GM21717 (cell line): ENCODE data around the gene TTPAL.

Source experiments
- ATAC-seq: cut with Tn5 transposase; IDR thresholded peaks from one replicate; pipeline ENCODE4 v1.9.1; 2021; ENCODE audit warnings: mild to moderate bottlenecking, moderate library complexity; ENCODE audit not compliant: unreplicated experiment

Gene TTPAL

DNA sequence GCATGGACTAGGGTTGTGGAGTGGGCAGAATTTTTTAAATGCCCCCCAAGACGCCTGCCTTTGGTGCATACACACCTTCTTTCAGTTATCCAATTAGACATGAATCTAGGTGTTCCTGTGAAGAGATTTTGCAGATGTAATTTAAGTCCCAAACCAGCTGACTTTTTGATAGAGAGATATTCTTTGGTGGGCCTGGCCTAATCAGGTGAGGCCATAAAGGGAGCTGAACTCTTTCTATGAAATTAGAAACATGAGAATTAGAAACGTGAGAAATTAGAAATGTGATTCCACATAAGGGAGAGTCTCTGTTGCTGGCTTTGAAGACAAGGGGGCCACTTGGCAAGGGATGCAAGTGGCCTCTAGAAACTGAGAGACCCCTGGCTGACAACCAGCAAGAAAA lies 36.4 kb upstream of the TTPAL start:
- no peak for ATAC-seq

DNA sequence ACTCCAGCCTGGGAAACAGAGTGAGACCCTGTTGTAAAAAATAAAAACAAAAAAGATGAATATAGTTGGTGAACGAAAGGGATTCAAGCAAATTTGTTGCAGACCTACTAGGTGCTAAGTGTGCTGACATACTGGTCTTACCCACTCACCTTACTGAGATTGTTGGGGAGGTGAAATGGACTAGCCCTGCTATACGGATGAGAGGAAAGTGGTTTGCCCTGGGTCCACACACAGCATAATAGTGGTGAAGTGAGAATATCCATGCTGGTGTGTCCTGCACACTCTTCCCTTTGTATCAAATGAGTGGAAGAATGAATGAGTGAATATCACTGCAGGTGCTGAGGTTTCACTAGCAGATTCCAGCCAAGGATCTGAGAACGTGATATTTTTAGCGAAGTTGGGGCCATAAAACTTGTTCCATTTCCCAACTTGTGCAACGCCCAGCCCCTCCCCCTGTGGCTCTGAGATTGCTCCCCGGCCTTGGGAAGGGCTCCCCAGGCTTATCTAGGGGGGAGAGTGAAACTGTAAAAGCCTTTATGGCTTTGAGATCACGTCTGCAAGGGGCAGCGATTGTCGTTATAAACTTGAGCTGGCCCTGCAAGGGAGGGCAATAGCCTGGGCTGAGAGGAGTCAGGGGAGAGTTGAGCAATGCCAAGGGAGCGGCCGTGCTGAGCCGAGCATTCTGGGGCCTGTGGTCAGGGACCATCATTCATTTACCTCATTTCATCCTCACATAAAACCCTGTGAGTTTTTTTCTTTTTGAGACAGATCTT lies 33.2 kb upstream of the TTPAL start:
- ATAC-seq: no peak

DNA sequence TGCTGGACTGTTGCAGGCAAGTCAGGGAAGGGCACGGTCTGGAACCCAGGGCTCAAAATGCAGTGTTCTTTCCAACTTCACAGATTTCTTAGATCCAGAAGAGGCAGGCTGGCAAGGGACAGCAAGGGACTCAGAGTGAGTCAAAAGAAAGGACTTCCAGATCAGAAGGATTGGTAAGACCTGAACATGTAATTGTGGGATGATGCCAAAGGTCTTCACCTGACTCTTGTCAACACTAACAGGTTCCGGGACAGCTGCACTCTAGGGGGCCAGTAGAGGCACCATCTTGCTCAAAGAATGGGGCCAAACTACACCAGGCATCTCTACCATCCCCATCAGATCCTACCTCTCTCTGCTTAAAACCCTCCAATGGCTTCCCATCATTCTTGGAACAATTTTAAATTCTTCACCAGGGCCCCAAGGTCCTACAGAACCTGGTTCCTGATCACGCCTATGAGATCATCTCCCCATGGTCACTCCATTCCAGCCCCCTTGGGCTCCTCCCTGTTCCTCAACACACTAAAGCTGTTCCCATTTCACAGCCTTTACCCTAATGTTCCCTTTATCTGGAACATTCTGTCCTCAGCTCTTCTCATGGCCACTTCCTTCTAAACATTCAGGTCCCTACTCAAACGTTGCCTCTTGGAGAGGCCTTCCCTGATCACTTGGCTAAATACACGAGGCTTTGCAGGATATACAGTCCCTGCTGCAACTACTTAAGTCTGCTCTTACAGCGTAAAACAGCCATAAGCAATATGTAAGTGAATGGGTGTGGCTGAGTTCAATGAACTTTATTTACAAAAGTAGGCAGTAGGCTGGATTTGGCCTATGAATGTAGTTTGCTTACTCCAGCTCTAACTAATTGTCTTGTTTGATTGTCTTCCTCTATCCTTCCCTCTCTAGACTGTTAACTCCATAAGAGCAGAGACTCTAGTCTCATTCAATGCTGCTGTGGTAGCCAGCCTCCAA lies 29.6 kb upstream of the TTPAL start:
- no peak for ATAC-seq

DNA sequence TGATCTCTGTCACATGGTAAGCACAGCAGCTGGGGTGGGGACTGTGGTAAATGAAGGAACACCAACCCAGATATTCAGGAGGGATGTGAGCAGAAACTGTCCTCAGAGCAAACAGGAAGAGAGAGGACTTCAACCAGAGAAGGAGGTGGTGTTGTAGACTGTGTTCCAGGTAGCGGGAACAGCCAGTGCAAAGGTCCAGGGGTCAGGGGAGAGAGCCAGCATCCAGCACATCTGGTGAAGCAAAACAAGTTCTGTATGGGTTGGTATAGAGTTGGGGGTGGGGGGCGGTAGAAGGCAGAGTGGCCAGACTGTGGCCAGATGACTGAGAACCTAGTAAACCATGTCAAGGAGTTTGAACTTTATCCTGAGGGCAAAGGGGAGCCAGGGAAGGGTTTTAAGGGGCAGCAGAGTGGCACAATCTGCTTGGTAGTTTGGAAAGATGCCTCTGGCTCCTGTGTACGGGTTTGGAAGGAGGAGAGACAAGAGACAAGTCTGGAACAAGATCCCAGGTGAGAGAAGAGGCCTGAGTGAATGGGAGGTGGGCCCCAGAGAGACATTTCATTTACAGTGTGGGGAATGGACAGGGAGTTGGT lies 27.8 kb upstream of the TTPAL start:
- ATAC-seq: no peak

DNA sequence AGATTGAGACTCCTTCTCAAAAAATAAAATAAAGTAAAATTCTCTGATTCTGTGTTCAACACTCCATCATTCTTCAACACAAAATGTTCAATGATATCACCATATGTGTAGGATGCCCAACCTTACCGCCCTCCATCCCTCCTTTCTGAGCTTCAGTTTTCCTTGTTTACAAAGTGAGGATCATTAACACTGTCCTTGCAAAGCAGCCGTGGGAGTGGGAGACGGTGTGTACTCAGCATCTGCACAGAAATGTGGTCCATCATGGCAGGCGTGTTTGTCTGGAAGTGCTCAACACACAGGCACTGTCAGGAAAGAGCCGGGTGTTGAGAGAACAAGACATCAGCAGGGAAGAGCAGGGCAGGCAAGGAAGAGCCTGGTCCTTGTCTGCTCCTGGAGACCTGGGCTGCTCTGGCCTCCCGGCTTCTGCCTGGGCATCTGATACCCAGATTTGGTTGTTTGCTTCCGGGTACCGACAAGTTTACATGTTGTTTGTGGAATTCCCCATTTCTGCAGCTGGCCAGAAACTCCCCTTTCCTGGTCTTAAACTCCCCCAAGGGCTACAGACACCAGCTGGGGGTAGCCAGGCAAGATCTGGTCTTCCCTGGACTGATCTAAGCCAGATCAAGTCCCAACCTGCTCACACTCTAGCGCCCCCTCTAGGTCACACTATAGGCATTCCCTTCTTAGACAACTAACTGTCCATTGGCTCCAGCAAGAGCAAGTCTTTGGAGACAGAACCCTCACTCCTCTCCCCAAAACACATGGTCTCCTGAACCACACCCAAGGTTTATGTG lies 26.7 kb upstream of the TTPAL start:
- ATAC-seq: no peak

DNA sequence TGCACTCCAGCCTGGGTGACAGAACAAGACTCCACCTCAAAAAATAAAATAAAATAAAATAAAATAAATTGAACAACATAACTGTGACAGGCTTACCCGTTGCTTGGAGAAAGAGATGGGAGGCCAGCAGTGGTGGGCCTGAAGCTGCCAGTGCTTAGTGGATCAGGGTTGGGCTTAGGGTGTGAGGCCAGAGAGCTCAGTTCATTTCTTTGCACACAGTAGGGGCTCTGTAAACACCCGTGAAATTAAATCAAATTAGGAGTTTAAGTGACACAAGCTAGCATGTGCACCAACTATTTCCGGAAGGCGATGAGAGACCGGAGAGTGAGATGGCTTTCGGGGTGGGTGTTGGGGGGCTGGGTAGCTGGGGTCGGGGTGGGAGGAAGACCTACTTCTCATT lies 25.8 kb upstream of the TTPAL start:
- ATAC-seq: no peak

DNA sequence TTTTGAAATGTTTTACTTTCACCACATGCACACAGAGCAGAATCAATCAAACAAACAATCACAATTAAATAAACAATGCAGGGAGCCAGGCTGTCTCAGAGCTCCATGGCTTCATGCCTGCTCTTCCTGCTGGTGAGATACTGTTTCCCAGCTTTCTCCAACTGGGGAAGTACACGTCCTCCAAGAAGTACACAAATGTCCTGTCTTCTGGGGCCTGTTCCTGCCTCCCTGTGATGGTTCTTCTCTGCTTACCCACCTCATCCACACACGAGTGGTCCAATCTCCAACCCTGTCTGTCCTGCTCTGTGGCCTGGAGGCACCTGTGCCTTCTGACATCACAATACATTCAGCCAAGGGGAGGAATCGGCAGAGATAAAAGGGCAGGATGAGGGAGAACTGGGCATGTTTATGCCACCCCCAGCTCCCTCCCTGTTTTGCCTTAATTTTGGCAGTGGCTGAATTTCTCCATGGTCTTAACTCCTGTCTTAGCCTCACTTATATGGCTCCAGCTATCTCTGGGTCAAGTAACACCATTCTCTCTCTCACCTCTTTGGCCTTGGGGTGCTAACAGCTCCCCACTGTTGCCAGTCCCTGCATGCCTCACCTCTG lies 25.3 kb upstream of the TTPAL start:
- no peak for ATAC-seq

DNA sequence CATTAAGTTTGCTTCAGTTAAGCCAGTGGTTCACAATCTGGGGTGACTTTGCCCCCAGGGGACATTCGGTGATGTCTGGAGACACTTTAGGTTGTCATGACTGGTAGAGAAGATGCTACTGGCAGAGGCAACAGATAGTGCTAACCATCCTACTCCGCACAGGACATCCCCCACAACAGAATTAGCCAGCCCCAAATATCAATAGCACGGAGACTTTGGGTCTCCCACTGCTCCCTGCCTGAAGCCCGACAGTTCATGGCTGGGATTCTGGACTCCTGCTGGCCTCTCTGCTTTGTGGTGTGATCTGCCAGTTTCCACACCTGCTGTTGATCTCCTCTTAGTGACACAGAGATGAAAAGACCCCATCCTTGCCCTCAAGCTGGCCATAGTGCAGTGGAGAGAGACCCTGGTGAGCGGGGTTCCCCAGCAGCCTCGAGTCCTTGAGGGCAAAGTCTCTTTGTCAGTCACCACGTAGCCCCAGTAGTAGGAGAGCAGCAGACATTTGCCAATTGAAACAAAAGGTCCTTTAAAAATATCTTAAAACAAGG lies 24.7 kb upstream of the TTPAL start:
- no peak for ATAC-seq

DNA sequence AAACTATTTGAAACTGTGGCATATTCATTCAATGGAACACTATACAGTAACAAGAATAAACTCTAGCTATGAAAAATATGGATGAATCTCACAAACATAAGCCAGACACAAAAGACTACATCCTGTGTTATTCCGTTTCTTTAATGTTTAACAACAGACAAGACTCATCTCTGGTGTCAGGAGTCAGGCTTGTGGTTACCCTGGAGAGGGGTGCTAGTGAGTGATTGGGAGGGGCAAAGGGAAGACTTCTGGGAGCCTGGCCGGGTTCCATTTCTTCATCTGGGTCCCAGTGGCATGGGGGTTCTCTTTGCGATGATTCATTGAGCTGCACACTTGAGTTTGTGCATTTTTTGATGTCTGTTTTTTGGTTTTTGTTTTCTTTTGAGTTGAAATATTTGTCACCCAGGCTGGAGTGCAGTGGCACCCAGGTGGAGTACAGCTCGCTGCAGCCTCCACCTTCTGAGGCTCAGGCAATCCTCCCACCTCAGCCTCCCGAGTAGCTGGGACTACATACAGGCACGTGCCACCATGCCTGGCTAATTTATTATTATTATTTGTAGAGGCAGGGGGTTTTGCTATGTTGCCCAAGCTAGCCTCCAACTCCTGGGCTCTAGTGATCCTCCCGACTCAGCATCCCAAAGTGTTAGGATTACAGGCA lies 21.2 kb upstream of the TTPAL start:
- ATAC-seq: no peak

DNA sequence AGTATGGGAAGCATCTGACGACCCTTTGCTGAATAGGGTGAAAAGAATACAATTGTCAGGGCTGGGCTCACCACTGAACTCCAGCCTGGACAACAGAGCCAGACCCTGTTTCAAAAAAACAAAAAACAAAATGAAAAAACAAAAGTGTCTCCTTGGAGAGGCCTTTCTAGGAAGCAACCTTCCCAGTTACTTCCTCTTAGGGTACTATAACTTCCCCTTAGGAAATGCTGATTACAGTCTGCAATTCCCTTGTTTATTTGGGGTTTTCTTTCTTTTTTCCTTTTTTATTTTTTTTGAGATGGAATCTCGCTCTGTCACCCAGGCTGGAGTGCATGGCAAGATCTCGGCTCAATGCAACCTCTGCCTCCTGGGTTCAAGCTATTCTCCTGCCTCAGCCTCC lies 20.5 kb upstream of the TTPAL start:
- ATAC-seq: no peak

DNA sequence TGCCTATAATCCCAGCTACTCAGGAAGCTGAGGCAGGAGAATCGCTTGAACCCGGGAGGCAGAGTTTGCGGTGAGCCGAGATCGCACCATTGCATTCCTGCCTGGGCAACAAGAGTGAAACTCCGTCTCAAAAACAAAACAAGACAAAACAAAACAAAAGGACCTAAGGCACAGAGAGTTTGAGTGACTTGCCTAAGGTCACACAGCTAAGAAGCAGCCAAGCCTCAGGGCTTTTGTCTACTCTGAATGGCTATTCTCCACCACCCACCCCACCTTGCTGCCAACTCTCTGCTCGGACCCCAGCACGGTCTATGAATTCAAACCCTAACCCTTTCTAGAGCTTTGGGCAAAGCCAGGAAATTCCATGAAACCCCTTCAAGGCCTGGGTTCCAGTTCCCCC lies 19.1 kb upstream of the TTPAL start:
- no peak for ATAC-seq

DNA sequence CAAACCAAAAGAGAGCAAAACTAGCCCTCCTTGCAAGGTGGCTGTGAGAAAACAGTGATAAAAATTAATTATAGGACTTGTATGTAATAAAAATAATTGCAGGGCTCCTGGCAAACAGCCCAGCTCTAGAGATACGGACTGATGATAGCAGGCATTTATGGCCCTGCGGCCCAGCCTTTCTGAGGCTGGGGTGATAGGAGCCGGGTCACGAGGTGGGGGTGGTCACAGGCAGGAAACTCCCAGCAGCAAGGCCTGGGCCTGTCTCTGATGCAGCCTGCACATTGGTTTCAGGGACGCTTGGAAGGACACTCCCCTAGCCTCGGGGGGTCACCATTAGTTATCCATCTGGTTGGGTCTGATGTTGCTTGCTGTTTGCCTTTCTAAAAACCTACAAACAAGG lies 18.7 kb upstream of the TTPAL start:
- ATAC-seq: no peak

DNA sequence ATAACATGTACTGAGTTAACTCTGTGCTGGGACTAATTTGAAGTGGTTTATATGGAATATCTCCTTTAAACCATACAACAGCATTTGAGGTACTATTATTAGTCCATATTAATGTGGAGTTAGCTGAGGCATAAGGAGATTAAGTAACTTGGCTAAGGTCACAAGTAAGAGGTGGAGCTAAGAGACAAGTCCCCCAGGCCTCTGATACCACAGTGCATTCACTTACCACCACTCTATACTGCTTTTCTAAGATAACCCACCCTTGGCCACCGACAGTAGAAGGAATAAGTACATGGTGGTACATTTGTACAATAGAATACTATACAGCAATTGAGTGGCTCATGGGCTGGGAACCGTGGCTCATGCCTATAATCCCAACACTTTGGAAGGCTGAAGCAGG lies 16.4 kb upstream of the TTPAL start:
- ATAC-seq: no peak

DNA sequence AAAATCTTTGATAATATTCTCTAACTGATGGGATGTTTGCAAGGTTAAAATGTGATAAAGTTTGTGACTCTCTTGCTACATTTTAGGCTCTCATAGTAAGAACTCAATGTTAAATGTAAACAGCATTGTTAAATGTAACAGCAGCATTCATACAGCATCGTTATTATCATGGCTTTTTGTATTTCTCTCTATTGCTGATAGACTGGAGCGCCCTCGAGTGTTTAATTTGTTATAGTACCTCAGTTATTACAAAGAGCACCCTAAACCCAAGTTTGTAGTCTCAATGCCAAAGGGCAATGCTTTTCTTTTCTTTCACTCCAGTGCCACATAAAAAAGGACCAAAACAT lies 14.9 kb upstream of the TTPAL start:
- ATAC-seq: no peak

DNA sequence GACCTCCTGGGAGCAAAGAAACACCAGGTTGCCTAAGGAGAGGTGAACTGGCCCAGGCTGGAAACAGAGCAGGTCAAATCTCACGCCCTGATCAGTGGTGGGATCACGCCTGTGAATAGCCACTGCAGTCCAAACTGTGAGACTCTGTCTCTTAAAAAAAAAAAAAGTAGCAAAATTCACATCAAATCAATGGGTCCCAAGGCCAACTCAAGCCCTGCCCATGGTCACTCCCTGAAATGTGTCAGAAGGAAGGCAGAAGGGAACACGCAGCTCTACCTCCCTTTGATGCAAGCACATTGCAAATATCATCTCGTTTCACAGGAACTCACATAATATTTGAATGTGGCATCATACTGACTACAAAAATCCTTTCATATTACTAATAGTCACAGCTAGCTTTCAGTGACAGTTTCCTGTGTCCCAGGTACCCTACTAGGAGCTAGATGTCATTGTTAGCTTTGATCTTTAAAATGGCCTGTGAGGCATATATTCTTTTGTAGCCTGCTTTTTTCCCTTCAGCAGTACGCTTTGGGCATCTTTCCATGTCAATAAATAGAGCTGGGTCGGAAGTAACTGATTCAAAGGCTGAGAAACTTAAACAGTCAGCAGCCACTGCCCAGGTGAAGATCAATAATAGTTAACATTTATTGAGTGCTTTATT lies 14.4 kb upstream of the TTPAL start:
- no peak for ATAC-seq

DNA sequence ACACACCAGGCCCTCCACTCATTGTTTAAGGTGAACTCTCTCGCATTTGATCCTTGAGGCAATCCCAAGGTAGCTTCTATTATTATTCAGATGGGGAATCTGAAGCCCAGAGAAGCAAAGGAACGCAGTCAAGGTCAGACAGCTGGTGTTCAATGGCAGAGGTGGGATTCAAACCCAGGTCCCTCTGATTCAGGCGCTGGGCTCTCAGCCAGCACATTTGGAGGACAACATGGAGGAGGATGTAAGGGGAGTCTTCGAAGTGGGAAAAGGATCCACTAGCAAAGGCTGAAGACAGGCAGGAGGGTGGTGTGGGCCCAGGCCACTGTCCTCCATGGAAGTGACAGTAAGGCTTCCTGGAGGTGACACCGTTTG lies 13.9 kb upstream of the TTPAL start:
- no peak for ATAC-seq

DNA sequence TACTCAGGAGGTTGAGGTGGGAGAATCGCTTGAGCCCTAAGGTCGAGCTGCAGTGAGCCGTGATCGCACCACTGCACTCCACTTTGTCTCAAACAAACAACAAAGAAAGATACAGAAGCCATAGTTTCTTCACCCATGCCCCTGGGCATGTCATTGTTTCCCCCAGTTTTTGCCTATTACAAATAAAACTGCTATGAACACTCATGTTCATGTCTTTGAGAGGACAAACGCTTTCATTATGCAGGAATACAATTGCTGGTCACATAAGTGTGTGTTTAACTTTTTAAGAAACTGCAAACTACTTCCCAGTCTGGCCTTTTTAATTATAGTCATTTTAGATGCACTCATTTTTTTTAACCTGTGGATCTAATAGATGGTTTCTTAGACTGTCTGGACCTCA lies 12.2 kb upstream of the TTPAL start:
- ATAC-seq: no peak

DNA sequence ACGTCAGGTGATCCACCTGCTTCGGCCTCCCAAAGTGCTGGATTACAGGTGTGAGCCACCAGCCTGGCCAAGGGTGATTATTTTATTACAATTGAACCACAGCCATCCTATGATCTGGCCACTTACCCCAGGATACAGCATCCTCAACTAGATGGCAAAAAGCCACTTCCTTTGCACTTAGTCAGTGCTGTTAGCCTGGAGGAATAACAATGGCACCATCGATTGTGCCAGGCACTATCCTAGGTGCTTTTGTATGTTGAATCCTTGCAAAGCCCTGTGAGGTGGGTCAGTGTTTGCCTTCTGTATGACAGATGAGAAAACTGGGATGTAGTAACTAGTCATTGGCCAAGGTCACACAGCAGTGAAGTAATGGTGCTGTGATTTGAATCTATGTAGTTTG lies 11.2 kb upstream of the TTPAL start:
- no peak for ATAC-seq

DNA sequence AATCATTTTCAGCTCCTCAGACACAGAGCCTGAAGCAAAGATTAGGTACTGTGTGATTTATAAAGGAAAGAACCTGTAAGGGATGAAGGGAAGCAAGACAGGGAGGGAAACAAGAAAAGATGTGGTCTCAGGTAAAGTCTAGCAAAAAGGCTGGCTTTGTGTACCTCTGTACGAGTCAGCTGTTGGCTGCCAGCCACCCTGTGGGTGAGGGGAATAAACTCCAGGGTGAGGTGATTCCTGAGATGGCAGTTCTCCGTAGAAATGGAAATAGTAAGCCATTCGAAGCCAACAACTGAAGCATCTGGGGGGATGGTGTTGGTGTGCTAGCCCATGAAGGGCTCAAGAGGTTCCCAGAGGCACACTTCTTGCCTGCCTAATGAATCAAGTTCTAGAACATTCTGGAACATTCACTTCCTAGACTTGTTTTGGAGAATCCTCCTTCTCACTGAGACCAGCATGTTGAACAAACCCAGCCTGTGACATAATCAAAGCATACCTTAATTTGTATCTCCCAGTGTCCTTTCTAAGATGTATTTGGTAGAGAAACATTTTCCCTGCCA lies 10.6 kb upstream of the TTPAL start:
- no peak for ATAC-seq
